Mucosa of descending colon (tissue), 3 donors: ENCODE data around the gene NELL1. TPM values are rescaled to one million over a fixed set of nuclear protein-coding genes. Genes with fewer than 3 reads are reported as not detected.

ENCODE experiments used
- ATAC-seq: fragments of 200-7000 bp; cut with Tn5 transposase; one replicate; pipeline ENCODE4 v1.9.1; 2020; ENCODE audit warnings: mild to moderate bottlenecking, moderate library complexity
- DNase-seq, 3 donors: peaks; one replicate each; pipeline ENCODE4 v3.0.0-alpha.2; 2020
- H3K36me3 ChIP-seq: fragments of 200-600 bp; one replicate; pipeline ENCODE4 v1.8.0; 2021; ENCODE audit warnings: low read depth, mild to moderate bottlenecking
- H3K4me1 ChIP-seq: fragments of 200-600 bp; one replicate; pipeline ENCODE4 v1.8.0; 2021; ENCODE audit warnings: low read depth, mild to moderate bottlenecking
- H3K4me3 ChIP-seq: fragments of 200-600 bp; one replicate; pipeline ENCODE4 v1.8.0; 2021; ENCODE audit warnings: mild to moderate bottlenecking
- H3K9me3 ChIP-seq: fragments of 200-600 bp; one replicate; pipeline ENCODE4 v1.8.0; 2021; ENCODE audit warnings: mild to moderate bottlenecking
- intact Hi-C, 2 donors: fragments of 100-400 bp; cut with DNase I in 1 of 2; cut with micrococcal nuclease in 1 of 2; formaldehyde crosslinking; loops; one replicate each; pipeline versions ENCODE4 v1.11.0 to v1.11.1; 2022; cut with DNase I, micrococcal nuclease
- total RNA-seq, 3 donors: library from RNA; stranded (reverse); fragmentation: NEBNext Ultra II Directional in 2 of 3; extraction: Animal tissue kit (Norgen Biotek cat#: 25700) in 2 of 3; gene quantifications; one replicate each; pipeline versions ENCODE4 v1.2.1 to v1.2.4, GENCODE V29; 2021 to 2023
- TF ChIP-seq, protein P1 (sequence below): fragments of 200-600 bp; IDR thresholded peaks from one replicate; pipeline ENCODE4 v1.8.0; 2022; ENCODE audit warnings: antibody characterized with exemption, mild to moderate bottlenecking
- donor health status: DM: no; HTN: no; CAD: no; lungs with moderate emphysema.
- donor health status: DM: no; HTN: no; CAD: no.
- donor health status: DM: no; HTN: yes; CAD: no.

NELL1 gene
- total RNA-seq, 3 donors from 2014 or later: 0.20 to 0.73 (median 0.31) TPM

DNA sequence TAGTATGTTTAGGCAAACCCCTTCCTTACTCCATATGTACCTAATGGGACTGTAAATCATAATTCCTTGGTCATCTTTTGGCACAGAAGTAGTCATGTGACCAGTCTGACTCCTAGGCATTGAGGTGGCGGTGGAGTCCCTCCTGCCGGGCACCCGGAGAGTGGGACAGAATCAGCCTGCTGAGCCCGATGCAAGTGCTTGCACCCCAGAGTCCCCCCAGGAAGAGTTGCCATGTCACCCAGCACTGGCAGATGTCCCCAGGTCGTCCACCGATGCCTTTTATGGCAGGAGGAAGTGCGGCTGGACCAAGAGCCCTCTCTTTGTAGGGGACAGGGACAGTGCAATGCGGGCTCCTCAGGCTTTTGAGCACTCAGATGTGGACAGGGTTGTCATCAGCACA, 500.3 kb downstream of the NELL1 start:
- Histone ChIP-seq H3K4me3 (no peak overlapping the region), H3K36me3 (no peaks in the 10 kb centered on the region), H3K4me1 (no peaks in the 10 kb centered on the region), H3K9me3 (peaks cover 22% of the 10 kb centered on the region)
- DNase-seq: peak in 1 of 3 donors; percentile 33
- TF ChIP-seq, protein P1, sequence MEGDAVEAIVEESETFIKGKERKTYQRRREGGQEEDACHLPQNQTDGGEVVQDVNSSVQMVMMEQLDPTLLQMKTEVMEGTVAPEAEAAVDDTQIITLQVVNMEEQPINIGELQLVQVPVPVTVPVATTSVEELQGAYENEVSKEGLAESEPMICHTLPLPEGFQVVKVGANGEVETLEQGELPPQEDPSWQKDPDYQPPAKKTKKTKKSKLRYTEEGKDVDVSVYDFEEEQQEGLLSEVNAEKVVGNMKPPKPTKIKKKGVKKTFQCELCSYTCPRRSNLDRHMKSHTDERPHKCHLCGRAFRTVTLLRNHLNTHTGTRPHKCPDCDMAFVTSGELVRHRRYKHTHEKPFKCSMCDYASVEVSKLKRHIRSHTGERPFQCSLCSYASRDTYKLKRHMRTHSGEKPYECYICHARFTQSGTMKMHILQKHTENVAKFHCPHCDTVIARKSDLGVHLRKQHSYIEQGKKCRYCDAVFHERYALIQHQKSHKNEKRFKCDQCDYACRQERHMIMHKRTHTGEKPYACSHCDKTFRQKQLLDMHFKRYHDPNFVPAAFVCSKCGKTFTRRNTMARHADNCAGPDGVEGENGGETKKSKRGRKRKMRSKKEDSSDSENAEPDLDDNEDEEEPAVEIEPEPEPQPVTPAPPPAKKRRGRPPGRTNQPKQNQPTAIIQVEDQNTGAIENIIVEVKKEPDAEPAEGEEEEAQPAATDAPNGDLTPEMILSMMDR: no peak
- ATAC-seq: no peak
- intact Hi-C loops: no loop called here

DNA sequence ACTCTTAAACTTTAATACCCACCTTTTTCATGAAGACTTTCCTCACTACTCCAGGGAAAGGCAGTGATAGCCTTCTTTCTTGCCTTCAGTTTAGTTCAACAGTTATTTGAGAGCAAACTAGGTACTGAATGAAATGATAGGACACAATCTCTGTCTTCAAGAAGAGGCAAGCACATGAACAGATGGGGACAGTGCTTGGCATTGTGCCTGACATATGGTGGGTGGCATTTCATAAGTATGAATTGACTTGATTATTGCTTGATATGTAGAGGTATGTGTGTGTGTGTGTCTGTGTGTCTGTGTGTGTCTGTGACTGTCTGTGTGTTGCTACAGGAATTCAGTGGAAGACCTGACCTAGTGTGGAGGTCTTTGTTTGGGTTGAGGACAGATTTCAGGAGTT, 504.1 kb downstream of the NELL1 start:
- intact Hi-C loops: no loop called here
- TF ChIP-seq, protein P1: no peak
- no peak for DNase-seq
- ATAC-seq: no peak
- Histone ChIP-seq H3K4me1 (no peaks in the 10 kb centered on the region), H3K4me3 (no peak overlapping the region), H3K36me3 (no peaks in the 10 kb centered on the region), H3K9me3 (peaks cover 21% of the 10 kb centered on the region)

DNA sequence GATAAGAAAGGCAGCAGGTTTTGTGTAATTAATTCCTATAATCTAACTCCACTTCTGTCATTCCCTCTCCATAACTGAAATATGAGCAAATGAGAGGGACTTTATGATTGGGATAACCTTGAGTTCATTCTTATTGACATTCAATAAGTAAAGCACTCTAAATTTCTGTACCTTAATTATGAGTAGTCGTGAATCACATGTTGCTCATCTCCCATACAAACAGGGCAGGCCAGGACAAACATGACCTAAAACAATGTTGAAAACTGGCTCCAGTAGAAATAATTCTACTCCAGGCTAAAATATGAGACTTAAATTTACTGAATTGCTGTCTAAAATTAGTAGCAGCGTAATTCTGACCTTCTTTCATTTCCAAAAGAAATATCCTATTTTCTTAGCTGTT, 505.4 kb downstream of the NELL1 start:
- no peak for DNase-seq
- intact Hi-C loops: no loop called here
- Histone ChIP-seq H3K36me3 (no peaks in the 10 kb centered on the region), H3K9me3 (peaks cover 26% of the 10 kb centered on the region), H3K4me3 (no peak overlapping the region), H3K4me1 (no peaks in the 10 kb centered on the region)
- TF ChIP-seq, protein P1: no peak
- ATAC-seq: no peak

DNA sequence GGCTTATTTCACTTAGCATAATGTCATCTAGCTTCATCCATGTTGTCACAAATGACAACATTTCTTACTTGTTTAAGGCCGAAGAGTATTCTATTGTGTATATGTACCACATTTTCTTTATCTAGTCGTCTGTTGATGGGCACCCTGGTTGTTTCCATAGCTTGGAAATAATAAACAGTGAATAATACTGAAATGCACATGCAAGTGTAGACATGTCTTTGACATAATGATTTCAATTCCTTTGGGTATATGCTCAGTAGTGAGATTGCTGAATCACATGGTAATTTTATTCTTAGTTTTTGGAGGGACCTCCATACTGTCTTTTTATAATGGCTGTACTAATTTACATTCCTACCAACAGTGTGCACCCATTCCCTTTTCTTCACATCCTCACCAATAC, 508.0 kb downstream of the NELL1 start:
- peaks cover 22% of the 10 kb centered on the region for H3K9me3 ChIP-seq
- intact Hi-C loops: no loop called here
- no peak for ATAC-seq
- no peaks in the 10 kb centered on the region for H3K4me1 ChIP-seq
- DNase-seq: no peak
- no peaks in the 10 kb centered on the region for H3K36me3 ChIP-seq
- TF ChIP-seq, protein P1: no peak
- no peak overlapping the region for H3K4me3 ChIP-seq

DNA sequence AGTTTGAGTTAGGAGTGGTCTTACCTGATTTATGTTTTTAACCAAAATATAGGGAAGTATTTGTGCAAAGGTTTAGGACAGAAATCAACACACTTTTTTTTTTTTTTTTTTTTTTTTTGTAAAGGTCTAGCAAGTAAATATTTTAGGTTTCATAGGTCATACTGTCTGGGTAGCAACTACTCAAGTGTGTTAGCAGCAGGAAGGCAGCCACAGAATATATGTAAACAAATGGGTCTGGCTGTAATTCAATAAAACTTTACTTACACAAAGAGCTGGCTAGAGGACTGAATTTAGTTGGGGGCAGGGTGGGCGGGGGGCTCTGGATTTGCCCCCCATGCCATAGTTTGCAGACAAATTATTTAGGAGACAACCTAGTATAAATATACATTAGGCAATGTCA, 510.4 kb downstream of the NELL1 start:
- Histone ChIP-seq H3K4me3 (no peak overlapping the region), H3K9me3 (peaks cover 14% of the 10 kb centered on the region), H3K4me1 (no peaks in the 10 kb centered on the region), H3K36me3 (no peaks in the 10 kb centered on the region)
- TF ChIP-seq, protein P1: no peak
- intact Hi-C loops: no loop called here
- no peak for ATAC-seq
- no peak for DNase-seq

DNA sequence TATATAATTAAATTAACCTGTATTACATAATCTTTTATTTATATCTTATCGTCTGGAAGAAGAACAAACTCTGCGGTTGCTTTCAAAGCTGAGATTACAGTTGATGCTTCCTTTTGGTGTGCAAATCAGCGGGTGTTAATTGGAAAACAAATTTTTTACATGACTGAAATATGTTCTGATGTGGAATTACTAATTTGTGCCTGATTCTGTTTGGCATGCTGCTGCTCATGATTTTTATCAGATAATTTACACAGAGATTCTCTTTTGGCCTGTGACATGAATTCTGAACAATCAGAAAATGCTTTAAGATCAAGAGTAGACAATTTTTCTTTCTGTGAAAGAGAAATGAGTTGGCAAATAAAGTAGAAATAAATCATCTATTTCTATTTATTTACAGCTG, 510.8 kb downstream of the NELL1 start:
- intact Hi-C loops: no loop called here
- no peak for DNase-seq
- H3K4me3 ChIP-seq: no peak overlapping the region
- ATAC-seq: no peak
- H3K36me3 ChIP-seq: no peaks in the 10 kb centered on the region
- H3K9me3 ChIP-seq: peaks cover 12% of the 10 kb centered on the region
- no peaks in the 10 kb centered on the region for H3K4me1 ChIP-seq
- TF ChIP-seq, protein P1: no peak
